Measurements from ENCODE around the gene TMC3. TPM values are rescaled to one million over a fixed set of nuclear protein-coding genes. Genes with fewer than 3 reads are reported as not detected.

The TMC3 gene
- total RNA-seq, 1 experiment from 2014 or later, result not detected

DNA sequence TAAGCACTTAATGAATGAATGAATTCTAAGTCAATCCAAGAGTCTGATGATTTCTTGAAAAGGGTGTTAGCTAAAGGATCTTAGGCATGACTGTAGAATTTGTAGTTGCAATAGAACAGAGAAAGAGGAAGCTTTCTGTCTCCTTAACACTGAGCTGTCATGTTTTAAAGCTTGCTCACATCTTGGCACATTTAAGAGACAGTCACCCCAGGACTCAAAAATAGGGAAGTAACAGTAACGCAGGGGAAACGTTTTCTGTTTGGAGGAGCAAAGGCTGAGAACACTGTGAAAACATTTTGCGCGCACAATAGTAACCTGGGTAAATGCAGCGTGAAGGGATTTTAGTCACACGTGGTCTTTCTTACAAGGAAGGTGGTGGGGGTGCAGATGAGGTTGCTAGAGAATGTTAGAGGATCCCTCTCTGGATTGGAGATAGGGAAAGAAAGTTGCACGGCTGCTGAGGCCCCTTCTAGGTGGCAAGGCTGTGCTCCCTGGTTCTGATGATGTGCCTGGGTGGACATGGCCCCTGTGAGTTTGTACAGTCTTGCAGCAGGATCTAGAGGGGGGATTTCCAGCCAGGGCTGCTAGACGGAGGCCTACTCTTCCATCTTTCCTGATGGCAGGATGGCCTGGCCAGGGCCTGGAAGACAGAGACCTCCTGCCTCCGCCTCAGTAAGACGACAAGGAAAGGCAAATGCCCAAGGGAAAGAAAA is 62.1 kb downstream of the TMC3 start:
- in situ Hi-C loops (cut with HindIII; ENCODE audit: low pct_unique_long_range_greater_than_20kb, low sequenced_read_pairs), result no loop called here
- no peak for DNase-seq (ENCODE audit: low read depth)

DNA sequence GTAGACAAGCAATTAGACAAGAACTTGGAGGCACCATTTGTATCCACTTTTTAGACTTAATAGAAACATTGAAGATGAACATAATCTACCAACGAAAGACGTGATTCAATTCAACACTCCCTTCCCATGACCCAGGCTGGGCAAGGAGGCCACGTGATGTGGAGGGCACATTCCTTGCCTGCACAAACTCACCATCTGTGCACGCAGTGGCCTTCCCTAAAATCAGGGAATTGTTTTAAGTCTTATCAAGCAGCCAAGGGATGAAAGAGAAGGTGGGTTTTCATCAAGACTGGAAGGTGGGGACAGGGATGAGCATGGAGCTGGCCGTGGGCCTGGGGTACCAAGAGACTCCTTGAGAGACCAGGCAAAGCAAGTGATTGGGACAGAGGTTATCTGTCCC is 63.5 kb downstream of the TMC3 start:
- no peak for DNase-seq (ENCODE audit: low read depth)
- in situ Hi-C loops (cut with HindIII; ENCODE audit: low pct_unique_long_range_greater_than_20kb, low sequenced_read_pairs), result no loop called here

DNA sequence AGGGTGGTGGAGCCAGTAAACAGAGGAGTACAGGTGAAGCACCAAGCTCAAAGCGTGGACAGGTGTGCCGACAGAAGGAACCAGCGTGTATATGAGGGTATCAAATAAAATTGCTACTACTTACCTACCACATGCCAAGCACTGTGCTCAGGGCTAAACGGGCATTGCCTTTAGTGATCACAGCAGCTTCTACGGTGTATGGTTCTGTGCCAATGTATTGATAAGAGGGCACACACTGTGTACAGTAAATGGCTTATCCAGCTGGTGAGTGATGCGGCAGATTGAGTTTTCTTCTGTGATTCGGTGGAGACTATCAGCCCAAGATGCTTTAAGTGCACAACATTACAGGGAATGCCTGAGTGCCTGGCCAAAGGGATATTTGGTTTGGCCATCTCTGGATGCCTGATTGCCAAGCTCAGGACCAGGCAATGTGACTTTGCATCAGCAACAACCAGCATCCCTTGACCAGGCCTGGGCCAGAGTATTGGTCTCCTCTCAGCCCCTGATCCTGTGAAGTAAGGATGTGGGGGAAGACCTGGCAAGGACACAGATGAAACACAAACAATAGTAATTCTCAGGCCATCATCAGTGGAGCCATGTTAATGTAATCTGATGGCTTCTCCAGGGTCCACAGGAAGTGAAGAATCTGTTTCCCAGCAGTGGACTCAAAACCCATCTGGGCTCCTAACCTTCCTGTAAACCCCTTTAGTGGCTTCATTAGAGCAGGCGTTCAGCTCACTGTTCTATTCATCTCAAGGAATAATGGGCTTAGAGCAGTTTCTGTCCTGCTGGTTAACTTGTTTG is 64.2 kb downstream of the TMC3 start:
- DNase-seq (ENCODE audit: low read depth), result no peak
- in situ Hi-C loops (cut with HindIII; ENCODE audit: low pct_unique_long_range_greater_than_20kb, low sequenced_read_pairs), result no loop called here

DNA sequence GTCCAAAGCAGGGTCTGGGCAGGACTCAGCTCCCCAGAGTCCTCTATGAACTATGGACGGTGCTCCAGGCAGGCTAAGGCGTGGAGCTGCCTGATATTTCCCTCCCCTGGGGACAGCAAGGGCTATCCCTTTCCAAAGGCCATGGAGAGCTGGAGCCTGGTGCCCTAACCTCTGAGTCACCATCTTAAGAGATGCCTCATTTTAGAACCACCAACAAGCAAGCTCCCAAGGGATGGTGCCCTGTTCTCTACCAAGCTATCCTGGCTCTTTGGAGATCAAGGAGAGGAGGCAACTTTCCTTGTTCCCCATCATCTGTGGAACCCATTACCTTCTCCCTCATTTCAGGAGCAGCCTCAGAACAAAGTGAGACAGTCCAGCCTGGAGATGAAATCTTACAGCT is 65.8 kb downstream of the TMC3 start:
- in situ Hi-C loops (cut with HindIII; ENCODE audit: low pct_unique_long_range_greater_than_20kb, low sequenced_read_pairs), result no loop called here
- no peak for DNase-seq (ENCODE audit: low read depth)

DNA sequence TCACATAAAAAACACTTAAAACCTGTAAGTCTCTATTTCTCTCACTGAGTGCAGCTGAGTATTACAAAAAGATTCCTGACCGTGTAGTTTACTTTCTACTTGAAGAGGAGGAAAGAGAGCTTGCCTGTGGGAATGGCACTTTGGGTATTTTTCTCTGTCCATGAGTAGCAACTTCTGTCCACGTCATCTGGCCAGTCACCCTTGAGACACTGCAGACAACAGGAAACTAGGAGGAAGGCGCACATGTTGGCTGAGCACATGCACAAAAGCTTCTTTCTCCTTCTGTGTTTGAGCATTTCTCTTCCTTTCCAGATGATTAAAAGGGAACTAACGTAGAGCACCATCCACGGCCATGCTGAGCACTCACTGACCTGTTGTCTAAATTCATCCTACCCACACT is 69.8 kb downstream of the TMC3 start:
- DNase-seq (ENCODE audit: low read depth), result no peak
- in situ Hi-C loops (cut with HindIII; ENCODE audit: low pct_unique_long_range_greater_than_20kb, low sequenced_read_pairs), result no loop called here

DNA sequence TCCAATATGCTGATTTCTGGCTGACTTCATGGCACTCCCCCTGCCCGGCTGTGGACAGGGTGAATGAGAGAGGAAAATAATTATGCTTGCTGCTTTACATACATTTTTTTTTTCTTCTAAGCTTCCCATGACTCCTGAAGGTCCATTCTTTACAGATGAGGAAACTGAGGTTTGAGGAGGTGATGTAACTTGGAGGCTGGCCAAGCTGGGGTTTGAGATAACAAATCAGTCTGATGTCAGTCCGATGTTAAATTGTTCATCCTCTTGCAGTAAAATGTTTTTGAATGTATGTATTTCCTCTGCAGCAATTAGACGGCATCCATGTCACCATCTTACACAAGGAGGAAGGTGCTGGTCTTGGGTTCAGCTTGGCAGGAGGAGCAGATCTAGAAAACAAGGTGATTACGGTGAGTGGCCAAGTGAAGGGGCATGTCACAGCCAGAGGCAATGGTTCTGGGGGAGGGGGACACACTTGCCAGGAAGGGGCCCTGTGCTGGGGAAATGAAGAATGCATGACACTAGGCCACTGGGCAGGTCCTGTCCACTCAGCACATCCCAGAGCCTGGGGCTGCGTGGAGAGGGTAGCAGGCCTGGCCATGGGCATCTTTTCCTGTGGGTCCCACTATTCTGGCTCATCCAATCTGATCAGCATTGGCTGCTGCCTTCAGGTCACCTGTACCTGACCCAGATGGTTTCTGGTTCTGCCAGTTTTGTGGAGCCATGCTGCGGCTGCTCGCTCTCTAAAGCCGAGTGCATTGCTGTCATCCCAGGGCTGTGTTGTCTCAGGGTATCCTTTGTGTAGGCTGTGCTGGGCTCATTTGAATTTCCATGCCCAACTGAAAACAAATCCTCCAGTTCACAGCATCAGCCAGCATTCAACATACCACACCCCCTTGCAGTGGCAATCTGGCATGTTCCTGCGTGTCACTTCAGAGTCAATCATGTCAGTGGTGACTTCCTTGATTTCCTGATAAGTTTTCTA is 70.5 kb downstream of the TMC3 start:
- in situ Hi-C loops (cut with HindIII; ENCODE audit: low pct_unique_long_range_greater_than_20kb, low sequenced_read_pairs), result no loop called here
- no peak for DNase-seq (ENCODE audit: low read depth)

DNA sequence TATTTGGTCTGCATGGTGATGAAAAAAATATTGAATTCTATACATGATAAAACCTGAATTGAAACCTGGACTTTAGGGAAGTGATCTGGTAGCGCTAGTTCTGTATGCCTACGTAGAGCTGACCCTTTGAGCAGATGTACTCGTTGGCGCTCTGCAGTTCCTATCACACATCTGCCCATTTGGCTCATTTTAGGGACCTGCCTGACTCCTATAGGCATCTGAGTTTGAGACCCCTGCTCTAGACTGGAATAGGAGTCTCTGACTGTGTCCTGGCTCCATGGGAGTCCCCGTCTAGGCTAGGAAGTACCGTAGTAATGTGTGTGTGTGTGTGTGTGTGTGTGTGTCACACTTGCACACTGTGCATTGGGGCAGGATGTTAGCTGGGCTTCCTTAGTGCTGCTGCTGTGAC is 71.3 kb downstream of the TMC3 start:
- no peak for DNase-seq (ENCODE audit: low read depth)
- in situ Hi-C loops (cut with HindIII; ENCODE audit: low pct_unique_long_range_greater_than_20kb, low sequenced_read_pairs), result no loop called here

DNA sequence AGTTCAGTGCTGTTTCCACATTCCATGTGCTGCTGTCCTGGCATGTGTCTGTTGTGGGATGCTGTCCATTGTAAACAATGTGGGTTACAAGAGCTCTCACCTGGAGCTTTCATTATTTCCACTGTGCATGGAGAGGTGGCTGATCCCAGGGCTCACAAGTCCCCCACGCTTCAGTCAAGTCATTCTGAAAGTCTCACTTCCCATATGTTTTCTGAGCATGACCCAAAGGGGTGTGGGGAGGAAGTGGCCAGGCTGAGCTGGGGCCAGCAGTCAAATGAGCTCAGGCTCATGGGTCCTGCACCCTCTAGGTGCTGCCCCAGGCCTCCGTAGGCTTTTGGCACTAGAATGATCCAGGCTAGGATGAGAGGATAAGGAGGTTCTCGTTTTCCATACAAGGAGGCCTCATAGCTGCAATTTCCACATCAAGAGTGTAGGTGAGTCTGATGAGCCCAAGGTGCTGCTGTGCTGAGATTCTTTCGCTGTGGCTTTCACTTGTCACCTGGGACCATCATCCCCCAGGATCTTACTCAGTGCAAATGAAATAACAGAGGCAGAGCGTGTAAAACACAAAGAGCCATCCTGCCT is 72.1 kb downstream of the TMC3 start:
- in situ Hi-C loops (cut with HindIII; ENCODE audit: low pct_unique_long_range_greater_than_20kb, low sequenced_read_pairs), result no loop called here
- DNase-seq (ENCODE audit: low read depth), result no peak

DNA sequence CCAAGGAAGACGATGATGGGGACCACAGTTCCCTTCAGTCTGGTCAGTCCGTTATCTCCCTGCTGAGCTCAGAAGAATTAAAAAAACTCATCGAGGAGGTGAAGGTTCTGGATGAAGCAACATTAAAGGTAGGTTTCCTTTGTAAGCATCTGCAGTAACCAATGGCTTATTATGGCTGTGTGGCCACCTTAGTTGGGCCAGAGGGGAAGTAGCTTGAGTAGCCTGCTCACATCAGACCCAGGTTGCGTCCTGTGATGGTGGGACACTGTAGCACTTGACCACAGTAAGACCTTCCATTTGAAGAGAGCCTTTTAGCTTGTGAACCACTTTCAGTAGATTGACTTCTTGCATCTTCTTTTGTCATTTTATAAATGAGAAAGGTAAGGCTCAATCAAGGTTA is 72.6 kb downstream of the TMC3 start:
- in situ Hi-C loops (cut with HindIII; ENCODE audit: low pct_unique_long_range_greater_than_20kb, low sequenced_read_pairs), result no loop called here
- DNase-seq (ENCODE audit: low read depth), result no peak

DNA sequence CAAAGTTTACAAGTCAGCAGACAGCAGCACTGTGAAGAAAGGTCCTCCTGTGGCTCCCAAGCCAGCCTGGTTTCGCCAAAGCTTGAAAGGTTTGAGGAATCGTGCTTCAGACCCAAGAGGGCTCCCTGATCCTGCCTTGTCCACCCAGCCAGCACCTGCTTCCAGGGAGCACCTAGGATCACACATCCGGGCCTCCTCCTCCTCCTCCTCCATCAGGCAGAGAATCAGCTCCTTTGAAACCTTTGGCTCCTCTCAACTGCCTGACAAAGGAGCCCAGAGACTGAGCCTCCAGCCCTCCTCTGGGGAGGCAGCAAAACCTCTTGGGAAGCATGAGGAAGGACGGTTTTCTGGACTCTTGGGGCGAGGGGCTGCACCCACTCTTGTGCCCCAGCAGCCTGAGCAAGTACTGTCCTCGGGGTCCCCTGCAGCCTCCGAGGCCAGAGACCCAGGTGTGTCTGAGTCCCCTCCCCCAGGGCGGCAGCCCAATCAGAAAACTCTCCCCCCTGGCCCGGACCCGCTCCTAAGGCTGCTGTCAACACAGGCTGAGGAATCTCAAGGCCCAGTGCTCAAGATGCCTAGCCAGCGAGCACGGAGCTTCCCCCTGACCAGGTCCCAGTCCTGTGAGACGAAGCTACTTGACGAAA is 74.3 kb downstream of the TMC3 start:
- in situ Hi-C loops (cut with HindIII; ENCODE audit: low pct_unique_long_range_greater_than_20kb, low sequenced_read_pairs), result no loop called here

DNA sequence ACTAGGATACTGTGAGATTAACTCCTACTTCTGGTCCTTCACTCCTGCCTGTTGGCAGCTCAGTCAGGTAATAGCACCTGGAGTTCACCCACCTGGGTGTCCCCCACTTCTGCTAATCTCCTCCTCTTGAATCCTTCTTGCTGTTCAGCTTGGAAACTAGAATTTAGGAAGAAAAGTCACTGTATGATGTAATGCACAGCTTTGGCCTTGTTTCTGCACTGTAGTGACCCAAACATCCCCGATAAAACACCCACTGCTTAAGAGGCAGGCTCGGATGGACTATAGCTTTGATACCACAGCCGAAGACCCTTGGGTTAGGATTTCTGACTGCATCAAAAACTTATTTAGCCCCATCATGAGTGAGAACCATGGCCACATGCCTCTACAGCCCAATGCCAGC is 74.9 kb downstream of the TMC3 start:
- in situ Hi-C loops (cut with HindIII; ENCODE audit: low pct_unique_long_range_greater_than_20kb, low sequenced_read_pairs), result no loop called here
- DNase-seq (ENCODE audit: low read depth), result no peak

More for the DNA sequence above, 74.3 kb downstream of the TMC3 start:
- no peak for DNase-seq (ENCODE audit: low read depth)

DNA sequence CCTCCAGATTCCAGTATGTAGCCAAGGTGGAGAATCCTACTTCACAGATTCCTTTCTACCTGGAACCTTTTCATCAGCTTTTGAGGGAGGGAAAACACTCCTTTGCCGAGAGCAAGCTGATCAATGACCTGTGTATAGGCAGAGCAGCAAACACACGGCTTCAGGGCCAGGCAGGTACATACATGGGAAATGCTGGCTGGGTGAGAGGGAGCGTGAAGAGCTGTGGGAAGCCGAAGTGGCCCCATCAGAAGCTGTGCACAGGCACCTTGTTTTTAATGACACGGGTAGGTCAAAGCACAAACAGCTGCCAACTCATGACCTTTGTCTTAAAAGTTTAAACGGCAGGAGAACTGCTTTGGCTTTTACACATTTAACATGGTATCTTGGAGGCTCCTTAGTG is 75.4 kb downstream of the TMC3 start:
- in situ Hi-C loops (cut with HindIII; ENCODE audit: low pct_unique_long_range_greater_than_20kb, low sequenced_read_pairs), result no loop called here
- DNase-seq (ENCODE audit: low read depth), result no peak

DNA sequence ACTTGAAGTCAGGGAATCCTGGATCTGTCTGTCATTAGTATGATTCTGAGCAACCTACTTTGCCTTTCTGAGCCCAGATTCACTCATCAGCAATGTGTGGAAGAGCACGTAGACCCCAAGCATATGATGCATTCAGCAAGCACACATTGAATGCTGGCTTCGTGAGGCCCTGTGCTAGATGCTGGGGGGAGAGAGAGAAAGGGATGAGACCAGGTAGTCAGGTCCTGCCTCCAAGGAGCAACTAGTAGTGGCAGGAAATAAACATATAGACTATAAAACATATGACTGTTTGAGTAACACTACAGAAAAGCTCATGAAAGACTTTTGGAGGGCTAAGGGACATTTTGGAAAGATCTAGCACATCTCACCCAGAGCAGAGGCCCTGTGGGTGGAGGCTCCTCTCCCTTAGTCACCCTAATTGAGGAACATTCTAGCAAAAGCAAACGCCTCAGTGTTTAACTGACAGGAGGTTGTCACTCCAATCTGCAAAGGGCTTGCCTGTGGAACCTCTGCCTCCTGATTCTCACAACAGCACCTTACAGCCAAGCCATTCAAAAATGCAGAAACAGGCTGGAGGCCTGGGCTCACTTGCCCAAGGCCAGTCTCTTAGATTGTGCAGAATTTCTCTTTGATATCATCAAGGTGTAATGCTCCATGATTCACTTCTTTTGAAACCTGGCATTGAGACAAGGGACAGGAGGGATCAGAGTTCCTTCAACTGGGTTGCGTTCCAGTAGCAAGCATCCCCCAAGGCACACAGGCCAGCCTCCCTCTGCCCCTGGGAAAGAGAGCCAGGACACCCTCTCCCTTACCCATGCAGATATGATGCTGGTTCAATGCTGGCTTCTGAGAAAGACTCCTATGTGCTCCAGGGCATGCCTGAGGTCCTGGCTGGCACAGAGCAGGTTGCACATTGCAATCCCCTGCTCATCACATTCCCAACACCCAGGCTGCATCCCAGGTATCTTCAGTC is 76.1 kb downstream of the TMC3 start:
- in situ Hi-C loops (cut with HindIII; ENCODE audit: low pct_unique_long_range_greater_than_20kb, low sequenced_read_pairs), result no loop called here
- no peak for DNase-seq (ENCODE audit: low read depth)

DNA sequence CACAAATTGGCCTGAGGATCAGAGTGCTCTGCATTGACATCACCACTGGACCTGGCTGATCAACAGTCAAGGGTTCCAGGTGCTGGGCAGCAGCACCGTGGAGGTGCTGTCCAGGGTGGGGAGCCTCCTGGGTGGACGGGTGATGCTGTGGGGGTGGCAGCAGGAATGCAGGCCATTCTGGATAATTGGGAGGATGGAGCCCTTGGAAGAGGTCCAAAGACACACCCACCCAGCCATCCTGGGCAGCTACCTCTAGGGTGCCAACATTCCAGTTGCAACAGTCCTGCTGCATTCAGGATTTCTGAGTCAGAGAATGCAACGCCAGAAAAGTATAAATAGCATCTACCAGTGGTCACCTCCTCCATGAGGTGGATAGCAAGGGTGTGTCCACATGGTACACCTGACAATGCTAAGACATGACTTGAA is 76.9 kb downstream of the TMC3 start:
- peak; percentile 8 for DNase-seq (ENCODE audit: low read depth)
- in situ Hi-C loops (cut with HindIII; ENCODE audit: low pct_unique_long_range_greater_than_20kb, low sequenced_read_pairs), result no loop called here

DNA sequence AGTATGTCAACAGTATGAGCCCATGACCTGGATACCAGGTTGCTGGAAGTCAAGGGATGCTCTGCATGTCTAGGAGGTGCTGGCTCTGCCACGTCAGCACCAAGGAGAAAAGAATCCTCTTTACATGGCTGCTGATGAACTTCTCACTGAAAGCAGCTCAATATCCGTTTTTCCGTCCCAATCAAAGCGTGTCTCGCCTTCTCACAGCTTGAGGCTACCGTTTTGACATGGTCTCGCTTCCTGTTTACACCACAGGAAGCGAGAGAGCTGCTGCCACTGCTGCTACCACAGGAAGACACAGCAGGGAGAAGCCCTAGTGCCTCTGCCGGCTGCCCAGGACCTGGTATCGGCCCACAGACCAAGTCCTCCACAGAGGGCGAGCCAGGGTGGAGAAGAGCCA is 77.3 kb downstream of the TMC3 start:
- DNase-seq (ENCODE audit: low read depth), result no peak
- in situ Hi-C loops (cut with HindIII; ENCODE audit: low pct_unique_long_range_greater_than_20kb, low sequenced_read_pairs), result no loop called here

DNA sequence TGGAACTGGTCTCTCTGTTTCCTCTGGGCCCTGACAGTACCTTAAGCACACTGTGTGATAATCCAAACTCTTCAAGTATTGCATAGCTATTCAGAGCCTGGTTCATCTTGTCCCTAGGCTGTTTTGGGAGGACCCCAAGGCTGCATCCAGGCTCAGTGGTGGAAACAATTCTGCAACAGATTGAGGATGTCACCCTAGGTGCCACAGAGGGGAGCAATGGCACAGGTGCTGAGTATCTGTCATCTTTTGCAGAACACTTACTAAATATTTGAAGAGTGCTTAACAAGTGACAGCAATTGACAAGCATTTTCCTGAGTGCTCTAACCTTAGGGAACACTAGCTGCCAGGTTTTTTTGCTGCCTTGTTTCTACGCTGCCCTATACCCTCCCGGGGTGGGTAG is 77.8 kb downstream of the TMC3 start:
- in situ Hi-C loops (cut with HindIII; ENCODE audit: low pct_unique_long_range_greater_than_20kb, low sequenced_read_pairs), result no loop called here
- DNase-seq (ENCODE audit: low read depth), result no peak

All from Caki2 (cell line).